HCT116 (cell line): ENCODE data around the gene ADORA1. TPM values are rescaled to one million over a fixed set of nuclear protein-coding genes. Genes with fewer than 3 reads are reported as not detected.

Source experiments
- ATAC-seq: fragments of 200-7000 bp; cut with Tn5 transposase; 2 replicates; pipeline ENCODE4 v1.9.1; 2020; ENCODE audit warnings: mild to moderate bottlenecking, moderate library complexity
- BruUV-seq: library from RNA; stranded (reverse); fragments of 400-500 nt; replicated peaks from 2 replicates; lab custom pipeline; 2021; lab: Mats Ljungman, UMichigan
- CTCF ChIA-PET: fragments of 300-600 bp; sonication (Branson Sonifier 250); formaldehyde crosslinking; loops from one replicate; lab custom pipeline; 2021; ENCODE audit warnings: antibody characterized with exemption; lab: Charles Lee
- POLR2A ChIA-PET: fragments of 300-600, 350-600 bp; sonication (Branson Sonifier 250); formaldehyde crosslinking; loops from one replicate; lab custom pipeline; 2021; ENCODE audit warnings: antibody characterized with exemption; lab: Charles Lee
- RAD21 ChIA-PET, 2 experiments: fragments of 300-600 bp; sonication (Branson Sonifier 250); formaldehyde crosslinking; loops; one replicate each; lab custom pipeline; 2023; ENCODE audit warnings: low total read pairs in 2 of 2; ENCODE audit not compliant: uncharacterized antibody in 2 of 2, unreplicated experiment in 2 of 2, low non-redundant PET in 1 of 2; lab: Charles Lee
- DNase-seq: peaks from one replicate; pipeline ENCODE4 v3.0.0-alpha.2; 2010; ENCODE audit warnings: low read depth, low spot score
- H2AFZ ChIP-seq: fragments of 200-600 bp; shearing (Covaris generic), sonication (generic); 2 replicates; pipeline ENCODE4 v1.6.1; 2017; ENCODE audit warnings: low read depth, mixed run types, mixed read lengths, antibody characterized with exemption, low read length; ENCODE audit not compliant: poor library complexity, severe bottlenecking
- H3K27ac ChIP-seq: 2 replicates; pipeline ENCODE4 v1.5.1; 2012; ENCODE audit warnings: low read depth, low read length
- H3K27me3 ChIP-seq: fragments of 200-600 bp; sonication (generic); 2 replicates; pipeline ENCODE4 v1.6.1; 2016; ENCODE audit warnings: mixed run types, low read length, mixed read lengths; ENCODE audit not compliant: insufficient read depth
- H3K36me3 ChIP-seq, 2 experiments: fragments of 200-500 bp in 1 of 2; fragments of 200-600 bp in 1 of 2; sonication (Bioruptor generic) in 1 of 2; sonication (generic) in 1 of 2; 2 replicates each; pipeline versions ENCODE4 v1.5.1 to v1.6.1; 2014 to 2016; ENCODE audit warnings: low read length in 2 of 2, inconsistent platforms in 1 of 2, mixed read lengths in 1 of 2, mixed run types in 1 of 2; ENCODE audit not compliant: insufficient read depth in 2 of 2, control insufficient read depth in 1 of 2
- H3K4me1 ChIP-seq, 2 experiments: fragments of 200-600 bp in 1 of 2; sonication (generic) in 1 of 2; 2 replicates each; pipeline versions ENCODE4 v1.5.1 to v1.6.1; 2012 to 2017; ENCODE audit warnings: low read length in 2 of 2, inconsistent platforms in 1 of 2, mild to moderate bottlenecking in 1 of 2, mixed read lengths in 1 of 2, mixed run types in 1 of 2, moderate library complexity in 1 of 2; ENCODE audit not compliant: insufficient read depth in 2 of 2, control insufficient read depth in 1 of 2
- H3K4me2 ChIP-seq: fragments of 200-600 bp; sonication (generic); 2 replicates; pipeline ENCODE4 v1.6.1; 2017; ENCODE audit warnings: mixed run types, low read length, mixed read lengths
- H3K4me3 ChIP-seq, 2 experiments: fragments of 200-600 bp in 1 of 2; sonication (generic) in 1 of 2; replicated peaks in 1 of 2; 2 replicates each; pipeline ENCODE4 v1.5.1; 2011 to 2016; ENCODE audit warnings: low read length in 2 of 2, control low read depth in 1 of 2, low read depth in 1 of 2, mild to moderate bottlenecking in 1 of 2, mixed read lengths in 1 of 2, mixed run types in 1 of 2
- H3K79me2 ChIP-seq: fragments of 200-600 bp; sonication (generic); 2 replicates; pipeline ENCODE4 v1.6.1; 2017; ENCODE audit warnings: mild to moderate bottlenecking, mixed run types, low read length, moderate library complexity, mixed read lengths; ENCODE audit not compliant: insufficient read depth
- H3K9ac ChIP-seq: fragments of 200-600 bp; sonication (generic); 2 replicates; pipeline ENCODE4 v1.6.1; 2016; ENCODE audit warnings: low read length, mixed read lengths
- H3K9me2 ChIP-seq: fragments of 200-600 bp; sonication (generic), shearing (Covaris generic); 2 replicates; pipeline ENCODE4 v1.6.1; 2017; ENCODE audit warnings: mixed run types, mild to moderate bottlenecking, moderate library complexity; ENCODE audit not compliant: insufficient read depth
- H3K9me3 ChIP-seq, 2 experiments: fragments of 200-500 bp in 1 of 2; fragments of 200-600 bp in 1 of 2; sonication (Bioruptor generic) in 1 of 2; sonication (generic) in 1 of 2; 2 replicates each; pipeline ENCODE4 v1.6.1; 2014 to 2017; ENCODE audit warnings: low read length in 2 of 2, mixed read lengths in 2 of 2, inconsistent platforms in 1 of 2, low read depth in 1 of 2, mild to moderate bottlenecking in 1 of 2, mixed run types in 1 of 2, moderate library complexity in 1 of 2; ENCODE audit not compliant: control insufficient read depth in 1 of 2, insufficient read depth in 1 of 2
- H4K20me1 ChIP-seq: fragments of 200-600 bp; sonication (generic), shearing (Covaris generic); 2 replicates; pipeline ENCODE4 v1.6.1; 2017; ENCODE audit warnings: mixed run types, mild to moderate bottlenecking, moderate library complexity; ENCODE audit not compliant: insufficient read depth
- ATF3 ChIP-seq: IDR thresholded peaks from 2 replicates; pipeline ENCODE4 v1.6.1; 2012
- CEBPB ChIP-seq: IDR thresholded peaks from 2 replicates; pipeline ENCODE4 v1.6.1; 2012; ENCODE audit warnings: low read depth
- CTCF ChIP-seq, 3 experiments: fragments of 200-600 bp in 1 of 3; sonication (generic) in 1 of 3; IDR thresholded peaks in 2 of 3; conservative IDR thresholded peaks in 1 of 3; 2 replicates each; pipeline ENCODE4 v1.5.1; 2012 to 2017; ENCODE audit warnings: low read depth in 2 of 3, low read length in 2 of 3, antibody characterized with exemption in 1 of 3, borderline replicate concordance in 1 of 3, control low read depth in 1 of 3, mild to moderate bottlenecking in 1 of 3, mixed read lengths in 1 of 3, mixed run types in 1 of 3, moderate library complexity in 1 of 3; ENCODE audit not compliant: insufficient read depth in 1 of 3
- ELF1 ChIP-seq: IDR thresholded peaks from 2 replicates; pipeline ENCODE4 v1.6.1; 2012; ENCODE audit warnings: low read depth, borderline replicate concordance
- EZH2phosphoT487 ChIP-seq: fragments of 200-600 bp; IDR thresholded peaks from 2 replicates; pipeline ENCODE4 v1.6.1; 2018; ENCODE audit warnings: antibody characterized with exemption, borderline replicate concordance
- JUND ChIP-seq: IDR thresholded peaks from 2 replicates; pipeline ENCODE4 v1.6.1; 2012
- MAX ChIP-seq: IDR thresholded peaks from 2 replicates; pipeline ENCODE4 v1.6.1; 2012
- RAD21 ChIP-seq: IDR thresholded peaks from 2 replicates; pipeline ENCODE4 v1.6.1; 2012; ENCODE audit warnings: low read depth, mild to moderate bottlenecking
- SIN3A ChIP-seq: IDR thresholded peaks from 2 replicates; pipeline ENCODE4 v1.6.1; 2012; ENCODE audit warnings: low read depth
- SRF ChIP-seq: IDR thresholded peaks from 2 replicates; pipeline ENCODE4 v1.6.1; 2012; ENCODE audit warnings: low read depth
- YY1 ChIP-seq: IDR thresholded peaks from 2 replicates; pipeline ENCODE4 v1.6.1; 2011; ENCODE audit warnings: low read length, low read depth, moderate library complexity, mild to moderate bottlenecking; ENCODE audit not compliant: insufficient replicate concordance; ENCODE audit errors: extremely low read depth
- ZBTB33 ChIP-seq: IDR thresholded peaks from 2 replicates; pipeline ENCODE4 v1.6.1; 2011; ENCODE audit warnings: mild to moderate bottlenecking, low read length, moderate library complexity; ENCODE audit not compliant: insufficient replicate concordance; ENCODE audit errors: extremely low read depth
- ZNF274 ChIP-seq: fragments of 200-500 bp; sonication (Bioruptor generic); IDR thresholded peaks from 2 replicates; pipeline ENCODE4 v1.6.1; 2014; ENCODE audit warnings: mild to moderate bottlenecking, low read depth, low read length, inconsistent platforms
- intact Hi-C: fragments of 100-400 bp; cut with micrococcal nuclease; formaldehyde crosslinking; loops from 2 replicates; pipeline ENCODE4 v1.10.0; 2022
- total RNA-seq: library from RNA; stranded (reverse); gene quantifications from one replicate; pipeline ENCODE4 v1.2.1, GENCODE V29; 2021; ENCODE audit not compliant: unreplicated experiment

Gene ADORA1
- total RNA-seq, 1 experiment from 2014 or later: 2.8 TPM

- H3K27me3 ChIP-seq: no peaks in the 10 kb centered on the region
- no TSS peak for BruUV-seq
- H3K9ac ChIP-seq: no peak overlapping the region
- RAD21 ChIA-PET: no interaction called here
- no peaks in the 10 kb centered on the region for H3K9me2 ChIP-seq
- H3K9me3 ChIP-seq: no peaks in the 10 kb centered on the region
- no peaks in the 10 kb centered on the region for H4K20me1 ChIP-seq
- POLR2A ChIA-PET: no interaction called here
- H3K27ac ChIP-seq: no peak overlapping the region
- no peak overlapping the region for H2AFZ ChIP-seq
- ATAC-seq: no peak
- DNase-seq: no peak
- intact Hi-C loops: no loop called here
- peaks cover 3 to 9% of the 10 kb centered on the region in 2 experiments; a peak in 3 of 4 replicates for H3K4me1 ChIP-seq
- TF ChIP-seq SIN3A: no peak
- no peak for TF ChIP-seq JUND
- no peak for TF ChIP-seq ELF1
- TF ChIP-seq RAD21: no peak
- TF ChIP-seq CEBPB: no peak
- no peak for TF ChIP-seq CTCF (IDR thresholded peaks at IDR 0.05 in 2 of 3, conservative IDR thresholded peaks at IDR 0.05 in 1 of 3; ENCODE audit: borderline replicate concordance in 1 of 3, insufficient read depth in 1 of 3, low read depth in 2 of 3, low read length in 2 of 3)
- TF ChIP-seq, all 23 proteins: peak for 0
- no peaks in the 10 kb centered on the region for H3K36me3 ChIP-seq
- H3K79me2 ChIP-seq: no peaks in the 10 kb centered on the region
- H3K4me2 ChIP-seq: no peak overlapping the region
- no peak overlapping the region for H3K4me3 ChIP-seq
- CTCF ChIA-PET: interaction anchor here (3.0 kb wide), 1 partner anchor 13 kb away, joined by 17 read pairs; no protein-coding TSS in a partner anchor
Measured at GRCh38 chr1:203159844-203160243, 32.3 kb downstream of the ADORA1 start.

- Histone ChIP-seq H3K4me2 (no peak overlapping the region), H3K9me3 (no peaks in the 10 kb centered on the region), H3K36me3 (no peaks in the 10 kb centered on the region), H3K4me1 (peaks cover 3 to 10% of the 10 kb centered on the region in 2 experiments; a peak in 3 of 4 replicates), H2AFZ (no peak overlapping the region), H4K20me1 (no peaks in the 10 kb centered on the region), H3K27ac (no peak overlapping the region), H3K79me2 (no peaks in the 10 kb centered on the region), H3K9me2 (no peaks in the 10 kb centered on the region), H3K9ac (no peak overlapping the region), H3K4me3 (no peak overlapping the region), H3K27me3 (no peaks in the 10 kb centered on the region)
- ChIA-PET RAD21 (no interaction called here), CTCF (interaction anchor here (3.0 kb wide), 1 partner anchor 12 kb away, joined by 17 read pairs; no protein-coding TSS in a partner anchor), POLR2A (no interaction called here)
- intact Hi-C loops: no loop called here
- ATAC-seq: no peak
- no TSS peak for BruUV-seq
- DNase-seq: no peak
- TF ChIP-seq EZH2phosphoT487 (no peak), YY1 (no peak), SRF (no peak), RAD21 (no peak), JUND (no peak), CEBPB (no peak), ZNF274 (no peak), MAX (no peak), SIN3A (no peak), ZBTB33 (no peak), ATF3 (no peak)
Measured at GRCh38 chr1:203161175-203161574, 33.6 kb downstream of the ADORA1 start.
